Astrocyte of the spinal cord (primary cell): Measurements from ENCODE around the gene CTNNA2.

Source experiments
- DNase-seq: peaks from one replicate; pipeline ENCODE4 v3.0.0; 2011; ENCODE audit warnings: low read depth, low spot score
- H3K4me3 ChIP-seq: 2 replicates; pipeline ENCODE4 v1.5.1; 2011; ENCODE audit warnings: low read depth, mild to moderate bottlenecking, low read length, moderate library complexity
- CTCF ChIP-seq: IDR thresholded peaks from 2 replicates; pipeline ENCODE4 v1.5.1; 2012; ENCODE audit warnings: low read depth, mild to moderate bottlenecking, low read length, inconsistent platforms
- in situ Hi-C: cut with HindIII; loops from 2 replicates; pipeline ENCODE4 v1.10.0; 2017; ENCODE audit warnings: low sequenced_read_pairs

The CTNNA2 gene

GRCh38 chr2:79771493-79771892 lies 258.6 kb downstream of the CTNNA2 start:
- in situ Hi-C loops, result no loop called here
- no peak overlapping the region for H3K4me3 ChIP-seq
- no peak for DNase-seq
- TF ChIP-seq CTCF, result no peak

GRCh38 chr2:79774016-79774415 lies 261.2 kb downstream of the CTNNA2 start:
- no peak for DNase-seq
- TF ChIP-seq CTCF, result no peak
- in situ Hi-C loops, result no loop called here

GRCh38 chr2:79776461-79776860 lies 263.6 kb downstream of the CTNNA2 start:
- TF ChIP-seq CTCF, result no peak
- in situ Hi-C loops, result no loop called here
- DNase-seq, result no peak
- no peak overlapping the region for H3K4me3 ChIP-seq

More at GRCh38 chr2:79774016-79774415, 261.2 kb downstream of the CTNNA2 start:
- no peak overlapping the region for H3K4me3 ChIP-seq

- no peak overlapping the region for H3K4me3 ChIP-seq
- in situ Hi-C loops, result no loop called here
- DNase-seq, result no peak
- no peak for TF ChIP-seq CTCF
Observed at GRCh38 chr2:79780781-79781180, 267.9 kb downstream of the CTNNA2 start.

- TF ChIP-seq CTCF, result no peak
- in situ Hi-C loops, result no loop called here
- no peak for DNase-seq
- H3K4me3 ChIP-seq, result no peak overlapping the region
Observed at GRCh38 chr2:79782576-79783452, 270.0 kb downstream of the CTNNA2 start.

- no peak for TF ChIP-seq CTCF
- in situ Hi-C loops, result no loop called here
- H3K4me3 ChIP-seq, result no peak overlapping the region
- DNase-seq, result no peak
Observed at GRCh38 chr2:79788952-79789651, 276.3 kb downstream of the CTNNA2 start.
